ENCODE results near the gene TRPC4AP.

GRCh38 chr20:35001596-35002362 is 90.8 kb downstream of the TRPC4AP start:
- TF ChIP-seq POLR2AphosphoS5 (IDR thresholded peaks at IDR 0.05; ENCODE audit: low read depth, low read length) (no peak), SIN3A (IDR thresholded peaks at IDR 0.05; ENCODE audit: borderline replicate concordance, insufficient read depth, low read length) (no peak), TAF1 (IDR thresholded peaks at IDR 0.05; ENCODE audit: borderline replicate concordance, insufficient read depth, low read length) (no peak)

Measured in PFSK-1 (cell line).